HG03103 (cell line): ENCODE results near the gene GAPDH.
"Not testable (repeated sequence)": the region's sequence is repeated elsewhere in the genome, so short reads cannot be mapped to it uniquely, and the experiment has no call there.

ENCODE experiments used
- ATAC-seq: cut with Tn5 transposase; IDR thresholded peaks from one replicate; pipeline ENCODE4 v1.9.1; 2021; ENCODE audit warnings: low read depth; ENCODE audit not compliant: unreplicated experiment

Gene GAPDH

GRCh38 chr12:6558014-6558760, 23.9 kb downstream of the GAPDH start:
- not testable (repeated sequence) for ATAC-seq

GRCh38 chr12:6559500-6559899, 25.2 kb downstream of the GAPDH start:
- ATAC-seq: no peak

GRCh38 chr12:6560501-6561205, 26.3 kb downstream of the GAPDH start:
- ATAC-seq: no peak

- ATAC-seq: no peak
Observed at GRCh38 chr12:6562881-6563280, 28.6 kb downstream of the GAPDH start.

- no peak for ATAC-seq
Observed at GRCh38 chr12:6563448-6564050, 29.2 kb downstream of the GAPDH start.

- no peak for ATAC-seq
Observed at GRCh38 chr12:6567112-6567670, 32.9 kb downstream of the GAPDH start.

GRCh38 chr12:6569312-6569711, 35.0 kb downstream of the GAPDH start:
- ATAC-seq: no peak

- no peak for ATAC-seq
Observed at GRCh38 chr12:6569786-6570185, 35.5 kb downstream of the GAPDH start.

- no peak for ATAC-seq
Observed at GRCh38 chr12:6570264-6570887, 36.1 kb downstream of the GAPDH start.

GRCh38 chr12:6573001-6573400, 38.7 kb downstream of the GAPDH start:
- no peak for ATAC-seq

- no peak for ATAC-seq
Observed at GRCh38 chr12:6574576-6575295, 40.4 kb downstream of the GAPDH start.

GRCh38 chr12:6575648-6576047, 41.3 kb downstream of the GAPDH start:
- ATAC-seq: no peak

- no peak for ATAC-seq
Observed at GRCh38 chr12:6582196-6582595, 47.9 kb downstream of the GAPDH start.

- no peak for ATAC-seq
Observed at GRCh38 chr12:6582959-6583358, 48.6 kb downstream of the GAPDH start.

GRCh38 chr12:6584293-6584692, 50.0 kb downstream of the GAPDH start:
- no peak for ATAC-seq

GRCh38 chr12:6586569-6586968, 52.3 kb downstream of the GAPDH start:
- not testable (repeated sequence) for ATAC-seq
